Esophagus muscularis mucosa (tissue), 4 donors: ENCODE results near the gene STK24. TPM values are rescaled to one million over a fixed set of nuclear protein-coding genes. Genes with fewer than 3 reads are reported as not detected.
A peak's percentile ranks its signal among the peaks of the same experiment; 100 is the strongest.

Experiments
- DNase-seq: peaks from one replicate; pipeline ENCODE4 v3.0.0-alpha.2; 2017; ENCODE audit errors: extremely low spot score
- H3K27ac ChIP-seq, 4 donors: fragments of 200-600 bp; sonication (generic); replicated peaks in 1 of 4; 1 replicate in 3 of 4; 2 replicates in 1 of 4; pipeline ENCODE4 v1.5.1; 2016 to 2019; ENCODE audit warnings: mild to moderate bottlenecking in 1 of 4
- H3K27me3 ChIP-seq, 4 donors: fragments of 200-600 bp; sonication (generic); one replicate each; pipeline versions ENCODE4 v1.5.1 to v1.6.0; 2016 to 2019
- H3K36me3 ChIP-seq, 4 donors: fragments of 200-600 bp; sonication (generic); one replicate each; pipeline ENCODE4 v1.5.1; 2016 to 2019
- H3K4me1 ChIP-seq, 4 donors: fragments of 200-600 bp; sonication (generic); one replicate each; pipeline ENCODE4 v1.5.1; 2016 to 2019
- H3K4me3 ChIP-seq, 4 donors: fragments of 200-600 bp; sonication (generic); 1 replicate in 2 of 4; 2 replicates in 2 of 4; pipeline ENCODE4 v1.5.1; 2016 to 2019; ENCODE audit warnings: mild to moderate bottlenecking in 4 of 4, moderate library complexity in 1 of 4
- H3K9me3 ChIP-seq, 4 donors: fragments of 200-600 bp; sonication (generic); 1 replicate in 3 of 4; 2 replicates in 1 of 4; pipeline ENCODE4 v1.5.1; 2016 to 2019
- EP300 ChIP-seq: sonication (generic); formaldehyde crosslinking; IDR thresholded peaks from one replicate; pipeline ENCODE4 v1.6.1; 2017; ENCODE audit warnings: antibody characterized with exemption
- POLR2A ChIP-seq: fragments of 450-650 bp; IDR thresholded peaks from one replicate; pipeline ENCODE4 v1.6.1; 2017; ENCODE audit warnings: antibody characterized with exemption, moderate library complexity, mild to moderate bottlenecking, low read depth
- POLR2AphosphoS5 ChIP-seq, 2 donors: sonication (generic); formaldehyde crosslinking; IDR thresholded peaks; one replicate each; pipeline ENCODE4 v1.6.1; 2017; ENCODE audit warnings: antibody characterized with exemption in 2 of 2
- WGBS: methylation state at CpG from one replicate; pipeline ENCODE4 v1.1.5; 2018; 5-methylcytosine and 5-hydroxymethylcytosine counted together
- intact Hi-C: fragments of 100-400 bp; cut with DNase I; formaldehyde crosslinking; loops from one replicate; pipeline ENCODE4 v1.15.1; 2023
- total RNA-seq, 4 donors: library from RNA; depleted of rRNA; stranded (reverse); fragments of >200 nt; gene quantifications; one replicate each; pipeline versions ENCODE4 v1.1.0 to v1.2.1, GENCODE V29; 2016
- TF ChIP-seq, protein P1 (sequence below), 3 experiments: fragments of 200-600 bp in 2 of 3; fragments of 450-650 bp in 1 of 3; sonication (generic) in 2 of 3; IDR thresholded peaks; one replicate each; pipeline ENCODE4 v1.5.1; 2017 to 2019; ENCODE audit warnings: antibody characterized with exemption in 3 of 3, mild to moderate bottlenecking in 2 of 3, moderate library complexity in 1 of 3

The STK24 gene
- total RNA-seq, 4 donors from 2014 or later, result 61.9 to 108 (median 96.7) TPM

DNA sequence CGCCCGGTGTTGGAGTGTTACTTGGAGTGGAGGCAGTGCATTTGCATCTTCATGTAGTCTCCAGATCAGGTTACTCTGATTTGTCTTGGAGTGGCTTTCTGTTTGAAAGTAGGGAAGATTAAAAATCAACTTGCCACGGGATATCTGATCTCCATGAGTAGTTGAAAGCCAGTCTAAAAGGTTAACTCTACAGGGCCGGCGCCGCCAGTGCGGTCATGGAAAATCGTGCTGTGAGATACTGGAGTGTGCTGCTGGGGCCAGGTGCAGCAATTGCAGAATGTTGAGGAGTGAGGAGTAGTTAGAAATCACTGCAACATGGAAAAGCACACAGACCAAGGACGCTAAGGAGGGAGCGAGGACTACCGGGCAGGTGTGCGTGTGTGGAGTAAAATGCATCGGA is 175.0 kb downstream of the STK24 start:
- no peak for DNase-seq
- peaks cover 0 to 5% (median 0%) of the 10 kb centered on the region in 4 donors for H3K4me1 ChIP-seq
- peaks cover 0 to 14% (median 3%) of the 10 kb centered on the region in 4 donors for H3K36me3 ChIP-seq
- WGBS, result 94% methylated on average over 13 of the region's 13 CpGs
- no peaks in the 10 kb centered on the region for H3K27me3 ChIP-seq
- intact Hi-C loops, result no loop called here
- no peak overlapping the region for H3K27ac ChIP-seq
- H3K4me3 ChIP-seq, result no peak overlapping the region
- TF ChIP-seq POLR2A (no peak), EP300 (no peak), POLR2AphosphoS5 (IDR thresholded peaks at IDR 0.05) (no peak)
- TF ChIP-seq, protein P1, sequence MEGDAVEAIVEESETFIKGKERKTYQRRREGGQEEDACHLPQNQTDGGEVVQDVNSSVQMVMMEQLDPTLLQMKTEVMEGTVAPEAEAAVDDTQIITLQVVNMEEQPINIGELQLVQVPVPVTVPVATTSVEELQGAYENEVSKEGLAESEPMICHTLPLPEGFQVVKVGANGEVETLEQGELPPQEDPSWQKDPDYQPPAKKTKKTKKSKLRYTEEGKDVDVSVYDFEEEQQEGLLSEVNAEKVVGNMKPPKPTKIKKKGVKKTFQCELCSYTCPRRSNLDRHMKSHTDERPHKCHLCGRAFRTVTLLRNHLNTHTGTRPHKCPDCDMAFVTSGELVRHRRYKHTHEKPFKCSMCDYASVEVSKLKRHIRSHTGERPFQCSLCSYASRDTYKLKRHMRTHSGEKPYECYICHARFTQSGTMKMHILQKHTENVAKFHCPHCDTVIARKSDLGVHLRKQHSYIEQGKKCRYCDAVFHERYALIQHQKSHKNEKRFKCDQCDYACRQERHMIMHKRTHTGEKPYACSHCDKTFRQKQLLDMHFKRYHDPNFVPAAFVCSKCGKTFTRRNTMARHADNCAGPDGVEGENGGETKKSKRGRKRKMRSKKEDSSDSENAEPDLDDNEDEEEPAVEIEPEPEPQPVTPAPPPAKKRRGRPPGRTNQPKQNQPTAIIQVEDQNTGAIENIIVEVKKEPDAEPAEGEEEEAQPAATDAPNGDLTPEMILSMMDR (IDR thresholded peaks at IDR 0.05), result no peak
- no peaks in the 10 kb centered on the region for H3K9me3 ChIP-seq

- Histone ChIP-seq H3K36me3 (peaks cover 4 to 27% (median 13%) of the 10 kb centered on the region in 4 donors), H3K27me3 (no peaks in the 10 kb centered on the region), H3K27ac (no peak overlapping the region), H3K9me3 (no peaks in the 10 kb centered on the region), H3K4me1 (no peaks in the 10 kb centered on the region), H3K4me3 (no peak overlapping the region)
- WGBS, result 91% methylated on average over 4 of the region's 4 CpGs
- DNase-seq, result no peak
- TF ChIP-seq, protein P1 (IDR thresholded peaks at IDR 0.05), result no peak
- TF ChIP-seq POLR2A (no peak), POLR2AphosphoS5 (IDR thresholded peaks at IDR 0.05) (no peak), EP300 (no peak)
- intact Hi-C loops, result no loop called here
Measured at GRCh38 chr13:98399756-98400155, 177.2 kb downstream of the STK24 start.

DNA sequence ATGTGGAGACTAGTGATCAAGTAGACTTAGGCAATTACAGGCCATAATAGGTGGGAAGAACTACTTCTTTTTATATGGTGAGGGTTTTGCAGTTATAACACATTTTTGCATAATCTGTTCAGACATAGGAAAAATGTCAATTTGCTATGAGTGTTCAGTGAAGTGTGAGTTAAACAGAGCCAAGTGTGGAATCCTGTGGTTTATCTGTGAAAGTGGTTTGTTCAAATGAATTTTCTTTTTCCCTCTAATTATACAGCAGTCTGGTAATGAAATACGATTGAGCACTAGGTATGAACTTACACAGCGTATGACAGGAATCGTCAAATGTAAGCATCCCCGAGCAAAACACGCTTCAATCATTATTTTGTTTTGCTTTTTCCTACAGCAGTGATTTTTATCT is 178.3 kb downstream of the STK24 start:
- no peak overlapping the region for H3K4me3 ChIP-seq
- H3K4me1 ChIP-seq, result no peaks in the 10 kb centered on the region
- H3K27me3 ChIP-seq, result no peaks in the 10 kb centered on the region
- DNase-seq, result no peak
- TF ChIP-seq POLR2A, result no peak
- no peak for TF ChIP-seq EP300
- TF ChIP-seq POLR2AphosphoS5 (IDR thresholded peaks at IDR 0.05), result no peak
- TF ChIP-seq, protein P1 (IDR thresholded peaks at IDR 0.05), result no peak
- intact Hi-C loops, result no loop called here
- H3K9me3 ChIP-seq, result no peaks in the 10 kb centered on the region
- H3K27ac ChIP-seq, result no peak overlapping the region
- 95% methylated on average over 5 of the region's 5 CpGs for WGBS
- H3K36me3 ChIP-seq, result peaks cover 10 to 32% (median 21%) of the 10 kb centered on the region in 4 donors

- 87% methylated on average over 7 of the region's 7 CpGs for WGBS
- Histone ChIP-seq H3K4me1 (no peaks in the 10 kb centered on the region), H3K9me3 (no peaks in the 10 kb centered on the region), H3K27me3 (no peaks in the 10 kb centered on the region), H3K36me3 (peaks cover 10 to 34% (median 25%) of the 10 kb centered on the region in 4 donors), H3K27ac (no peak overlapping the region), H3K4me3 (no peak overlapping the region)
- TF ChIP-seq POLR2AphosphoS5 (IDR thresholded peaks at IDR 0.05), result no peak
- TF ChIP-seq POLR2A, result no peak
- TF ChIP-seq EP300, result no peak
- TF ChIP-seq, protein P1 (IDR thresholded peaks at IDR 0.05), result no peak
- intact Hi-C loops, result no loop called here
- no peak for DNase-seq
Measured at GRCh38 chr13:98397861-98398260, 179.0 kb downstream of the STK24 start.

GRCh38 chr13:98397221-98397620 is 179.7 kb downstream of the STK24 start:
- WGBS, result 93% methylated on average over 1 of the region's 1 CpG
- H3K36me3 ChIP-seq, result peaks cover 10 to 34% (median 25%) of the 10 kb centered on the region in 4 donors
- no peak for DNase-seq
- no peak overlapping the region for H3K27ac ChIP-seq
- no peaks in the 10 kb centered on the region for H3K4me1 ChIP-seq
- no peaks in the 10 kb centered on the region for H3K9me3 ChIP-seq
- H3K4me3 ChIP-seq, result no peak overlapping the region
- TF ChIP-seq EP300 (no peak), POLR2A (no peak)
- TF ChIP-seq, protein P1 (IDR thresholded peaks at IDR 0.05), result peak; percentile 40
- intact Hi-C loops, result no loop called here
- H3K27me3 ChIP-seq, result no peaks in the 10 kb centered on the region
